Esophagus (tissue), 2 donors: ENCODE results near the gene VPS33B. TPM values are rescaled to one million over a fixed set of nuclear protein-coding genes. Genes with fewer than 3 reads are reported as not detected.

Source experiments
- H3K27ac ChIP-seq, 2 donors: one replicate each; pipeline ENCODE4 v1.5.1; 2013; ENCODE audit warnings: low read depth in 2 of 2, mild to moderate bottlenecking in 2 of 2, inconsistent platforms in 1 of 2, low read length in 1 of 2, moderate library complexity in 1 of 2
- H3K27me3 ChIP-seq, 2 donors: one replicate each; pipeline ENCODE4 v1.6.1; 2013; ENCODE audit warnings: low read length in 2 of 2, control low read depth in 1 of 2, mild to moderate bottlenecking in 1 of 2; ENCODE audit not compliant: insufficient read depth in 2 of 2, control insufficient read depth in 1 of 2
- H3K36me3 ChIP-seq, 2 donors: one replicate each; pipeline ENCODE4 v1.6.1; 2013; ENCODE audit warnings: low read length in 1 of 2; ENCODE audit not compliant: control insufficient read depth in 2 of 2, insufficient read depth in 2 of 2
- H3K4me1 ChIP-seq, 2 donors: one replicate each; pipeline ENCODE4 v1.6.1; 2013; ENCODE audit warnings: low read length in 1 of 2; ENCODE audit not compliant: control insufficient read depth in 2 of 2, insufficient read depth in 2 of 2
- H3K4me3 ChIP-seq, 2 donors: one replicate each; pipeline ENCODE4 v1.5.1; 2013; ENCODE audit warnings: low read length in 2 of 2, mild to moderate bottlenecking in 2 of 2, low read depth in 1 of 2, moderate library complexity in 1 of 2
- H3K9me3 ChIP-seq, 2 donors: one replicate each; pipeline ENCODE4 v1.6.1; 2013; ENCODE audit warnings: mild to moderate bottlenecking in 2 of 2, low read depth in 1 of 2, low read length in 1 of 2, moderate library complexity in 1 of 2; ENCODE audit not compliant: control insufficient read depth in 2 of 2, insufficient read depth in 1 of 2
- WGBS, 2 donors: extraction: QIAGEN DNeasy Blood & Tissue Kit; methylation state at CpG; one replicate each; pipeline ENCODE4 v1.1.7; 2013; 5-methylcytosine and 5-hydroxymethylcytosine counted together
- polyA plus RNA-seq, 2 donors: library from polyadenylated mRNA; stranded (reverse); fragments of 200-250 nt; gene quantifications; one replicate each; pipeline ENCODE4 v1.2.3, GENCODE V29; 2013
- donor health status: healthy with polysubstance abuse.
- donor health status: Bipolar disorder and iron deficiency.

VPS33B gene
- 1 to 10 TPM; 7.6 to 8.3 TPM for polyA plus RNA-seq

DNA sequence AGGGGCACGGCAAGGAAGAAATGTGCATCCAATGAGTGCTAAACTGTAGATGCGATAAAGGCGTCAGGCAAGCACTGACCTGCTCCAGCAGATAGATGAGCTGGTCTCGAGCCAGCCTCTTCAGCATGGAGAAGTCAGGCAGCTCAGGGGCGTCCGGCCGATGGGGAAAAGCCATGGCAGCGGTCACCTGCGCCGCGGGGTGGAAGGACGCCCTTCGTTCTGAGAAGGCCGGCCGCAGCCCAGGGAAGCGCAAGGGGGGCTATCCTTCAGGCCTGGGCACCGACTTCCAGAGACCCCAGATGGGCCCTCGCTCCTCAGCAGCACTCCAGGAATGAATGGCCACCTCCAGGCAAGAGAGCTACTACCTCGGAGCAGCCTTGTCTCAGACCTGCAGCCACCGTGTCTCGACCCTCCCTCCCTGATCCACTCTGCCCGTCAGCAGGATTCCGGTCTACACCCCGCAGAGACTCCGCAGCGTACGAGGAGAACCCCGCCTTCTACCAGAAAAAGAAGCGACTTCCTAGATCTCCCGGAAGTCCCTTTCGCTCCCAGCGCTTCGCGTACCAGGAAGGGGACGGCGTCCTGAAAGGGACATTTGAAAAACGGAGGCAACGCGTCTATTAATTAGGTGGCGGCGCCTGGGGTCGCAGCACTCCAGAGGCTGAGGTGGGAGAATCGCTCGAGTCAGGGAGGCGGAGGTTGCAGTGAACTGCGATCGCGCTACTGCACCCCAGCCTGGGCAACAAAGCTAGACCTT is at the start of gene VPS33B:
VPS33B (minus strand) TSS at position 520 of the 757 bp plus-strand sequence; CDS start at position 175, 345 bp downstream.
- Histone ChIP-seq H3K27me3 (no peaks in the 10 kb centered on the region), H3K4me3 (peak within 1 kb of the TSS; percentile 96 to 97), H3K27ac (peak within 1 kb of the TSS; percentile 81 to 91), H3K9me3 (peaks cover 0 to 3% of the 10 kb centered on the region in 2 donors), H3K4me1 (no peaks in the 10 kb centered on the region), H3K36me3 (no peaks in the 10 kb centered on the region)
- 0% methylated on average over 46 to 48 of the region's 48 CpGs for WGBS, 2 donors

DNA sequence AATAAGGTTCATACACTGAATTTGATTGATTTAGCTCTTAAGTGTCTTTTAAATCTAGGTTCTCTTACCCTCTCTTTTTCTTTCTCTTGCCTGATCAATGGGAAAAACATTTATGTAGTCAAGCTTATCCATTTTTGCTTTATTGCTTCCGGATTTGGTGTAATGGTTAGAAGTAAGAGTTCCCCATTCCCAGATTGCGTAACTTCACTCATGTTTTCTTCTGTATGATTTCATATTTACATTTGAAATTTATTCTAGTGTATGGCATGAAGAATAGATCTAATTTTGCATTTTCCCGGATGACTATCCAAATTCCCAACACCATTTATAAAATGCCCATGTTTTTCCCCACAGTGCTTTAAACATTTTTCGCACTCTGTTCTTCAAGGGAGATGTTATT is 49.8 kb upstream of the VPS33B start:
- Histone ChIP-seq H3K4me3 (no peak overlapping the region), H3K27me3 (no peaks in the 10 kb centered on the region), H3K36me3 (no peaks in the 10 kb centered on the region), H3K9me3 (no peaks in the 10 kb centered on the region), H3K4me1 (peaks cover 0 to 2% of the 10 kb centered on the region in 2 donors), H3K27ac (no peak overlapping the region)
- WGBS, 2 donors: 85 to 91% methylated on average over 4 of the region's 4 CpGs

DNA sequence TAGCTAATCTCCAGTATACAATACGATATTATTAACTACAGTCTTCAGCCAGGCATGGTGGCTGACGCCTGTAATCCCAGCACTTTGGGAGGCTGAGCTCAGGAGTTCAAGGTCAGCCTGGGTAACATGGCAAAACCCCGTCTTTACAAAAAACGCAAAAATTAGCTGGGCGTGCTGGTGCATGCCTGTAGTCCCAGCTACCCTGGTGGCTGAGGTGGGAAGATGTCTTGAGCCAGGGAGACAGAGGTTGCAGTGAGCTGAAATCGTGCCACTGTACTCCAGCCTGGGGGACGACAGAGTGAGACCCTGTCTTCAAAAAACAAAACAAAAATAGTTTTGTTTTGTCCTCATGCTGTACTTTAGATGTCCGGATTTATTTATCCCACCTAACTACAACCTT is 48.5 kb upstream of the VPS33B start:
- Histone ChIP-seq H3K27me3 (no peaks in the 10 kb centered on the region), H3K9me3 (no peaks in the 10 kb centered on the region), H3K4me3 (no peak overlapping the region), H3K4me1 (peaks cover 0 to 2% of the 10 kb centered on the region in 2 donors), H3K36me3 (no peaks in the 10 kb centered on the region), H3K27ac (no peak overlapping the region)
- WGBS, 2 donors: 69 to 76% methylated on average over 8 of the region's 8 CpGs

GRCh38 chr15:91068966-91069365 is 46.6 kb upstream of the VPS33B start:
- Histone ChIP-seq H3K4me1 (peaks cover 0 to 2% of the 10 kb centered on the region in 2 donors), H3K9me3 (no peaks in the 10 kb centered on the region), H3K36me3 (no peaks in the 10 kb centered on the region), H3K27ac (no peak overlapping the region), H3K4me3 (no peak overlapping the region), H3K27me3 (no peaks in the 10 kb centered on the region)
- 72 to 76% methylated on average over 3 of the region's 3 CpGs for WGBS, 2 donors

GRCh38 chr15:91068436-91068835 is 46.0 kb upstream of the VPS33B start:
- Histone ChIP-seq H3K27me3 (no peaks in the 10 kb centered on the region), H3K9me3 (no peaks in the 10 kb centered on the region), H3K4me3 (no peak overlapping the region), H3K36me3 (no peaks in the 10 kb centered on the region), H3K27ac (no peak overlapping the region), H3K4me1 (peaks cover 0 to 2% of the 10 kb centered on the region in 2 donors)
- 91 to 94% methylated on average over 2 of the region's 2 CpGs for WGBS, 2 donors

DNA sequence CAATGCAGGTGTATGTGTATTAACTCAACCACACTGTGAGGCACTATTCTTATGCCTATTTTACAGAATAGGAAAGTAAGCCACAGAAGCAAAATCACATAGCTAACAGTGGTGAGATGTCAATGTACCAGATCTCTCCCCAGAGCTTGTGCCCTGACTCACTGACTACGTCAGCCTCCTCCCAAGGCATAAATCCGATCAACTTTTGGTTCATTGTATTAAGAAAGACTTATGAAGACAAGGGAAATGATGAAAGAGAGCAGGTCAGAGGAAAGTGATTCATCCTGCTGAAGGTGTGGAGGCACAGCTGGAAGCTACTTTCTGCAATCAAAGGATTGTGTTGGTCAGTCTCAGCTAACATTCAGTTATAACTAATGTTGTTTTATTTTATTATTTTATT is 44.6 kb upstream of the VPS33B start:
- no peaks in the 10 kb centered on the region for H3K9me3 ChIP-seq
- WGBS, 2 donors: 62 to 76% methylated on average over 2 of the region's 2 CpGs
- no peak overlapping the region for H3K4me3 ChIP-seq
- no peak overlapping the region for H3K27ac ChIP-seq
- no peaks in the 10 kb centered on the region for H3K27me3 ChIP-seq
- H3K4me1 ChIP-seq: peaks cover 0 to 2% of the 10 kb centered on the region in 2 donors
- H3K36me3 ChIP-seq: no peaks in the 10 kb centered on the region

DNA sequence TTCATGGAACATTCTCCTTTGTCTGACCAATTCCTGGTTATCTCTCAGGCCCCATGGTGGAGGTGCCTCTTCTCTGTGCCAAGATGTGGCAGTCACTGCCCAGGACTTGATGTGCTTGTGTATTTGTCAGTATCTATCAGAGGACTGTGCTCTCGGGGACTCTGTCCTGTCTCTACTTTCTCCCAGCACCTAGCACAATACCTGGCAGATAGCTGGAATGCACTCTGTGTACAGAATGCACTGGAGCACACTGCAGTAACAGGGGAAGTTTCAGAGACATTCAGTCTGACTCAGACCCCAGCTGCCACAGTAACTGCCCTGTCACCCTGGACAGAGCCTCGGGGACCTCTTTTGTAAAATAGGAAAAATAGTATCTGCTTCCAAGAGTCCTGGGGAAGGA is 43.1 kb upstream of the VPS33B start:
- Histone ChIP-seq H3K27ac (no peak overlapping the region), H3K9me3 (no peaks in the 10 kb centered on the region), H3K4me1 (peaks cover 0 to 2% of the 10 kb centered on the region in 2 donors), H3K4me3 (no peak overlapping the region), H3K27me3 (no peaks in the 10 kb centered on the region), H3K36me3 (no peaks in the 10 kb centered on the region)
- 75 to 83% methylated on average over 2 of the region's 2 CpGs for WGBS, 2 donors

DNA sequence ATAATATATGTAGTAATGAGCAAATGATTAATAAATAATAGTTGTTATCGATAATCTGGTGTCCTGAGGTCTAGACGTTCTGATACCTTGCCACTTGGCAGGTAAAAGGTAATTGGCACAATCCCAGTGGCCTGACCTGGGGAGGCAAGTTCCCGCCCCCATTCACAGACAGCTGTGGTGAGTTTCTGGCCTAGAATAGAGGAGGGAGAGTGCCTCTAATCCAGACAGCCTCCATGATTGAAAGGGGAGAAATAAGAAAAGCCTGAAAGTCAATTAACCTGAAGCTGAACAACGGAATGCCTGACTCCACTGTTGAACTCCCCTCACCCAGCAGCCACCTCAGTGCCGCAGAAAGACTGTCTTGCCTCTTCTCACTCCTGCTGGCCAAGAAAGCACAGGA is 39.6 kb upstream of the VPS33B start:
- no peak overlapping the region for H3K27ac ChIP-seq
- no peaks in the 10 kb centered on the region for H3K27me3 ChIP-seq
- WGBS, 2 donors: 67 to 71% methylated on average over 5 of the region's 5 CpGs
- no peaks in the 10 kb centered on the region for H3K4me1 ChIP-seq
- H3K36me3 ChIP-seq: no peaks in the 10 kb centered on the region
- no peak overlapping the region for H3K4me3 ChIP-seq
- no peaks in the 10 kb centered on the region for H3K9me3 ChIP-seq

DNA sequence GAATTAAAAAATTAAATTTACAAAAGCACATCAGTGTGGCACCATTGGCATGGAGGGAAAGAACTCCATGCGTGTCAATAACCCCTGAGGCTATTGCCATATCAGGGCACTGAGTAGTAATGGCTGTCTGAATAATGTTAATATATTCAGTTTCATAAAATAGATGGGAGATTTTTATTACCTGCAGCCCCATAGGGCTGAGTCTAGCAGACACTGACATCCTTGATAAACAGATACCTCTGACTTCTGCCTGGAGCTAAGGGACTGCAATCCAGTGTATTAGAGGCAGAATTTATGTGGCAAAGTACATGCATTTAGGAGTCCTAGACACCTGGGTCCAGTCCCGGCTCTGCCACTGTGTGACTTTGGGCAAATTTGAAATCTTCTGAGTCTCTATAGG is 38.8 kb upstream of the VPS33B start:
- Histone ChIP-seq H3K4me1 (no peaks in the 10 kb centered on the region), H3K27me3 (no peaks in the 10 kb centered on the region), H3K36me3 (no peaks in the 10 kb centered on the region), H3K4me3 (no peak overlapping the region), H3K9me3 (no peaks in the 10 kb centered on the region), H3K27ac (no peak overlapping the region)
- 80 to 82% methylated on average over 2 of the region's 2 CpGs for WGBS, 2 donors
